ENCODE results near the gene MAP9.
"Not testable (repeated sequence)": the region's sequence is repeated elsewhere in the genome, so short reads cannot be mapped to it uniquely, and the experiment has no call there.

Gene MAP9

DNA sequence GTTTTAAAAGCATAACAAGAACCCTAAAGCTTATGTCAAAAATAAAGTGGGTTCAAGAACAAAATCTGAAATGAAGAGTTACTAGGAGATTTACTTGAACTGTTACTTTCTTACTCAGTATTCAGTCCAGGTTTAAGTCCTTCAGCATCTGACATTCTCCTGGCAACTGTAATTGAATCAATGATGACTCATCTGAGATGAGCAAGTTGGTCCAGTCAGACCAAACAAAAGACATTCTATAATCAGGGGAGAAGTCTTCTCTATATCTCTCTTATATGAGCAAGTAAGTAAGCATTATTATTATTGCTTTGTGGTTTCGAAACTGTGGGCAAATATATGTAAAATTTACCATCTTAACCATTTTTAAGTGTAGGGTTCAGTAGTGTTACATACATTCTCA is 34.6 kb downstream of the MAP9 start:
- DNase-seq (ENCODE audit: low read depth in 2 of 2): no peak

DNA sequence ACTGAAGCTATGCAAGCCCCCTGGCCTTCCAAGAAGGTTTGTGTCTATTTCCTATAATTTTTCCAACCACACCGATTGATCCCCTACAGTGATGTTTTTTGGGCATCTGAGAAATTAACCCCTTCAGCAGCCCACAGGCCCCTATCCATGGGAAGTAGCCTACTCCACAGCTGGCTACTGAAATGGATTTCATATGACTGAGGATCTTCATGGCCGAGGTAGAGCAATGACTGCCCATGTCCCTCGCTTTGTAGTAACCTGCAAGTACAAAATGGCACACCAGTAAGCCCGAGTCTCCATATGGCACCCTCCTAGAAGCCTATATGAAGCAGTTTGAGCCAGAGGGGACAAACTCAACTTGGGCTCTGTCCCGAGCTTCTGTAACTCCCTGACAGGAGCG is 36.8 kb downstream of the MAP9 start:
- DNase-seq (ENCODE audit: low read depth in 2 of 2): no peak

DNA sequence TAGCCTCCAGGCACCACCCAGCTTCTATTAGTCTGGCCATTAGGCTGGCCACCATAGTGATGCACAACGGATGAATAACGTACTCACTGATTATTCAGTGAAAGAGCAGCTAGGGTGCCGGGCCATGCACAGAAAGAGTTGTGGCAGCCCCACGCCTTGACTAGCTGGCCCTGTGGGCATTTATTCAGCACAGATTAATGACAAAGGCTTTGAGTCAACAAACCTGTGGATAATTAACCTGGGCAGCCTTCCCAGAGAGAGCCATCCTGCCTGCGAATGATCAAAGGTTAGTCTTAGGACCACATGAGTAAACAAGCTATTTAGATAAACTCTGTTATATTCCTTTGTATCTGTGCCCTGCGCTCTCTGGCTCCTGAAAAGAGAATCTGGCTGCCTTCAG is 37.2 kb downstream of the MAP9 start:
- no peak for DNase-seq (ENCODE audit: low read depth in 2 of 2)

DNA sequence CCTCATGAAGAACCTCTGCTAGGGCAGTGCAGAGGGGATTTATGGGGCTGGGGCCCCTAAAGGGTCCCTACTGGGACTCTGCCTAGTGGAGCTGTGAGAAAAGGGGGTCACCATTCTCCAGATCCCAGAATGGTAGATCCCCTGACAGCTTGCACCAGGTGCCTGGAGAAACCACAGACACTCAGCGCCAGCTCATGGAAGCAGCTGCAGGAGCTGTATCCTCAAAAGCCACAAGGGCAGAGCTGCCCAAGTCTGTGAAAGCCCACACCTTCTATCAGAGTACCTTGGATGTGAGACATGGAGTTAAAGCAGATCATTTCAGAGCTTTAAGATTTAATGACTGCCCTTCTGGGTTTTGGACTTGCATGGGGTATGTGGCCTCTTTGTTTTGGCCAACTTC is 38.6 kb downstream of the MAP9 start:
- no peak for DNase-seq (ENCODE audit: low read depth in 2 of 2)

DNA sequence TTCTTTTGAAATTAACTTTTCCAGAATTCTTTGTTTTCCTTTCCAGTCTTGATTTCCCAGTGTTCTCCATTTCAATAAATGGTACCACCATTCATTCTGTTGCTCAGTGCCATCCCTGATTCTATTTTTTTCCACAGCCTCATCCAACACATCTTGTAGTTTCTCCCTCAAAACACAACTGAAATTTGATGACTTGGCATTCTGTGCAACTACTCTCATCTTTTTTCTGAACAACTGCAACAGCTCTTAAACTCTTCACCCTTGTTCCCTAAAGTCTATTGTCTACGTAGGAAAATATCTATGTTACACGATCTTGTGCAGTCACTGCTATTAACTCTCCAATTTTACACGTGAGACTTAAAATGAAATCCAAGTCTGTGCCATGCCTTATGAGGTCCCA is 40.5 kb downstream of the MAP9 start:
- no peak for DNase-seq (ENCODE audit: low read depth in 2 of 2)

DNA sequence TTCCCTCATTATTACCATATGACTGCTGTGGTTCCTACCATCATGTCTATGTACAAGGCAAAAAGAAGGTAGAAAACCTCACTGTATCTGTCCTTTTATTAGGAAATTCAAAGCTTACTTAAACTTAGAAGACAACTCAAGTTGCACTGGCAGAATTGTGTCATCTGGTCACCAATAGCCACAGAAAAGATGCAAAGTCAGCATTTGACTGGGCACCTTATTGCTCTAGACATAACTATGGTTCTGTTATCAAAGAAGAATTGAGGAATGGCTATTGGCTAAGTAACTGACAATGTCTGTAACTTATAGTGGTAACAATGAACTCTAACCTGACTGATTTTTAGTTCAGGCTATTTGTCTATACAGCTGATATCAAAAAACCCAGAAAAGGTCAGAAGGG is 45.3 kb downstream of the MAP9 start:
- no peak for DNase-seq (ENCODE audit: low read depth in 2 of 2)

DNA sequence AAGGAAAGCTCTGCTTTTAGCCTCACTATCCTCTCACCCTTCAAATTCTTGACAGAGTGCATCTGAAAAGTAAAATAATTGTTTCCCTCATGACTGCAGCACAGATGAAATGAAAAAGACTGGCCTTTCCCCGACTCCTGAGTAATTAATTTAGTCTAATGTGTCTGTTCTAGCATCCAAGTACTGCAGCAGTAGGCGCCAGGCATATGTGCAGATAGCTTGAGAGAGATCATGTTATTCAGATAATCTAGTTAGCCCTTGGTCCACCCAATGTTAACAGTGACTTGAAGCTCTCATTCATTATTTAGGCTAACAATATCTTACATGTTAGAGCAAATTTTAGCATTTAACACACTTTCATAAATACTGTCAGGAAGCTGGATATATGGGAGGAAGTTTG is 54.0 kb downstream of the MAP9 start:
- no peak for DNase-seq (ENCODE audit: low read depth in 2 of 2)

DNA sequence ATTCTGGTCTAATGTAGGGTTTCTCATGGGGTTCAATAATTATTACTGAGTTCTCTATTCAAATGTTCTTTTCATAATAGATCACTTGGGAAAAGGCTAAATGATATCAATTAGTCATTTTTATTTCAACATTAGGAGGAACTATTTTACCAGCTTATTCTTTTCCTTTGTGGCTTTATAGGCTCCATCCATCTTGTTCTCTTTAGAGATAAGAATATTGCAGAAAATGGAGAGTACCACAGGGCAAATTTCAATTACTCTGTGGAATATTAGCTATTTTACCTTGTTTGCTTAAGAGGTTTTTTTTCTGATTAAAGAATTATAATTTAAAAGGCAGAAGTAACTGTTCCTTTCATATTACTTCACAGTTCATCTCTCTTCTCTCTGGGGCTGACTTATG is 55.8 kb downstream of the MAP9 start:
- DNase-seq (ENCODE audit: low read depth in 2 of 2): no peak

DNA sequence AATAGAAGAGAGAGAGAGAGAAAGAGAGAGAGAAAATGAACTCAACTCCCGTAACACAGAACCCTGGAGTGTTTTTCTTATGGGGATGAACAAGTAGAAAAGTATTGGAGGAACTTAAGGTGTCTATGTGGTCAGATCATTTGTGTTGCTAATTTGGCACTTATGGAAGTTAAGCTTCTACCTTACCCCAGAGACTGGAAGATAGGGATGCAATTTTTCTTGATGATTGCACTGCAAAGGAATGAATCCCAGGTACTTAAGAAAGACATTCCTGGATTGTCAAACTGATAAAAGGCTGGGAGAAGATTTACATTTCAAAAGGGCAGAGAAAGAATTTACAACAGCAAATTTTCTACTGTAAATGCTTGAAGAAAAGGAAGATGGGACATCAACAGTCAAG is 57.2 kb downstream of the MAP9 start:
- DNase-seq (ENCODE audit: low read depth in 2 of 2): no peak

DNA sequence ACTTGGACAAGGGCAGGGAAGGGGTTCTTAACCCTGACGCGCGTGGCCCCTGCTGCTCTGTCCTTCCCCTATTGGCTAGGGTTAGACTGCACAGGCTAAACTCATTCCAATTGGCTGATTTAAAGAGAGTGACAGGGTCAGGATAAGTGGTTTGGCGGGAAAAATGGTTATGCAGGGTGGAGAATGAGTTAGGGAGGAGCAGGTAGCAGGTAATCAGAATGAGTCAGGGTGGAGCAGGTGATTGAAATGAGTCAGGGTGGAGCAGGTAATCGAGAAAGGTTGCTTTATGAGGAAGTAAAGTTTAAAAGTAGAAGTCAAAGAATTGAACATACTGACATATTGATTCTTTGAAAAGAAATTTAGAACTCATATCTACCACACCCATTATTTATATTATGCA is 64.7 kb downstream of the MAP9 start:
- DNase-seq (ENCODE audit: low read depth in 2 of 2): not testable (repeated sequence)

DNA sequence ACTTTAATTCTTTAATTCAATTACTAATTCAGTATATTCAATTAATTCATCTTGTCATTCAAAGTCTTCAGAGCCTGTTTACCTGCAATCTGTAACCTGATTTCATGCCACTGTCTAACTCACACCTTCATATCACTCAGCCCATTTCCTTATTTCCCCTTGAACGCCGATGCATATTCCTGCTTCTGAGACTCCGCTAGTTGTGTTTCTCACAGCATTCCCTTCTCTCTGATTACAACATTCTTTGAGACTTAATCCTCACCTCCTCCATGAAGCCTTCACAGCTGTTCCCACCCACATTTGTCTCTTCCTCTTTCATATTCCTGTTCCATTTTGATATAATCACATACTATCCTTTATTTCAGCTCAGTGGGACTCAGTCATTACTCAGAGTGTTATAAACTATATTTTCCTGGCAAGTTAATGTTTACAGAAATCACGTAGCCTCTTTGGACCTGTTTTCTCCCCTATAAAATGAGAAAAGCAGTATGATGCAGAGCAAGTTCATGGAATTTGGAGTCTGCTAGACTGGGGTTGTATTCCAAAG is 69.0 kb downstream of the MAP9 start:
- no peak for DNase-seq (ENCODE audit: low read depth in 2 of 2)

DNA sequence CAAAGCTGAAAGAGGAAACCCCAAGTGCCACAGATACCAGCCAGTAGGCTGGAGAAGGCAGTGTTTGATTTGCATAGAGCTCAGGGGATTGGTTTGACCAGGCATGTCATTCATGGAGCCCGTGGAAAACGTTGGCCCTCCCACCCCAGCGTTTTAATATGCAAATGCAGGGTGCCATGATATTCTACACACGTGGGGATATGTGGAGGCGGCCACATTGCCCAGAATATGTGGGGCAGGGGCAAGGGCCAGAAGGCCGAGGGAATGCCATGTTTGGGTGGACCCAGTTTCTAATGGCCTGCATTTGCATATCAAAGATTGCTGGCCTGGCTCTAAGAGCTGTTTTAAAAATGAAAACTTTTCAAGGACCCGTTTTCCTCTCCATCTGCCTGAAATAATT is 71.1 kb downstream of the MAP9 start:
- no peak for DNase-seq (ENCODE audit: low read depth in 2 of 2)

DNA sequence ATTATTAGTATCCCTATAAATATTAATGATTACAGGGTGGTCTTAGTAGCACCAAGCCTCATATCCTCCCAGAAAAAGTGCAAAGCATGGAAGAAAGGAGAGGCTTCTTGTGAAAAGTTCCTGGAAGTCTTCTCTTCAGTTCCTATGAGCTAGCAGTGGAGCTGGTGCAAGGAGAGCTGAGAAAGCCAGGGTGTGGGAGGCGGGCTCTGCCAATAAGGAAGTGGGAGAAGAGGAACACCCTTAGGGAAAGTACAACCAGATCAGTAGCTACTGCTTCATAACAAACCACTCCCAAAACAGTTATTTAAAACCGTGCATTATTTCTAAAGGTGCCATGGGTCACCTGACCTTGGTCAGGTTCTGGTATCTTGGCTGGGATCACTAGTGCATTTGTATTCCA is 72.4 kb downstream of the MAP9 start:
- DNase-seq (ENCODE audit: low read depth in 2 of 2): no peak

DNA sequence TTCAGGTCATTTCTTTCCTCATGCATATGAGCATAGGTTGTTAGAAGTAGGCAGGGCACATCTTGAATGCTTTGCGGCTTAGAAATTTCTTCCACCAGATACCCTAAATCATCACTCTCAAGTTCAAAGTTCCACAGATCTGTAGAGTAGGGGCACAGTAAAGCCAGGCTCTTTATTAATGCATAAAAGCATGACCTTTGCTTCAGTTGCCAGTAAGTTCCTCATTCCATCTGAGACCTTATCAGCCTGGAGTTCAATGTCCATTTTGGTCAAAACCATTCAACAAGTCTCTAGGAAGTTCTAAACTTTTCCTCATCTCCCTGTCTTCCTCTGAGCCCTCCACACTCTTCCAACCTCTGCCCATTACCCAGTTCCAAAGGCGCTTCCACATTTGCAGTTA is 77.7 kb downstream of the MAP9 start:
- DNase-seq (ENCODE audit: low read depth in 2 of 2): no peak

Data from activated CD8-positive, alpha-beta memory T cell treated with anti-CD3 and anti-CD28 coated beads for 4 hours (primary cell).